Epithelial cell of esophagus (primary cell): ENCODE data around the gene SLC23A2.
A peak's percentile ranks its signal among the peaks of the same experiment; 100 is the strongest.

Experiments
- DNase-seq: peaks from one replicate; pipeline ENCODE4 v3.0.0; 2010; ENCODE audit warnings: low read depth
- H3K4me3 ChIP-seq: 2 replicates; pipeline ENCODE4 v1.5.1; 2011; ENCODE audit warnings: mild to moderate bottlenecking, low read length, control low read depth
- CTCF ChIP-seq: IDR thresholded peaks from 2 replicates; pipeline ENCODE4 v1.5.1; 2011; ENCODE audit warnings: low read depth, mild to moderate bottlenecking, low read length, control low read depth, inconsistent platforms; ENCODE audit not compliant: insufficient read depth; ENCODE audit errors: missing control alignments

The SLC23A2 gene

GRCh38 chr20:4830696-4831095, 170.6 kb downstream of the SLC23A2 start:
- no peak overlapping the region for H3K4me3 ChIP-seq
- no peak for DNase-seq
- no peak for TF ChIP-seq CTCF

GRCh38 chr20:4830259-4830658, 171.1 kb downstream of the SLC23A2 start:
- no peak overlapping the region for H3K4me3 ChIP-seq
- no peak for TF ChIP-seq CTCF
- DNase-seq: no peak

- no peak overlapping the region for H3K4me3 ChIP-seq
- no peak for DNase-seq
- TF ChIP-seq CTCF: no peak
Measured at GRCh38 chr20:4829514-4830215, 171.6 kb downstream of the SLC23A2 start.

GRCh38 chr20:4828830-4829513, 172.3 kb downstream of the SLC23A2 start:
- no peak overlapping the region for H3K4me3 ChIP-seq
- DNase-seq: no peak
- TF ChIP-seq CTCF: no peak

- DNase-seq: no peak
- H3K4me3 ChIP-seq: no peak overlapping the region
- TF ChIP-seq CTCF: no peak
Measured at GRCh38 chr20:4821590-4821989, 179.7 kb downstream of the SLC23A2 start.

GRCh38 chr20:4820806-4821518, 180.3 kb downstream of the SLC23A2 start:
- peak; percentile 53 for DNase-seq
- TF ChIP-seq CTCF: no peak
- no peak overlapping the region for H3K4me3 ChIP-seq
